Astrocyte of the spinal cord (primary cell): ENCODE results near the gene SLC11A1.

Experiments used
- DNase-seq: peaks from one replicate; pipeline ENCODE4 v3.0.0; 2011; ENCODE audit warnings: low read depth, low spot score
- H3K4me3 ChIP-seq: 2 replicates; pipeline ENCODE4 v1.5.1; 2011; ENCODE audit warnings: low read depth, mild to moderate bottlenecking, low read length, moderate library complexity
- CTCF ChIP-seq: IDR thresholded peaks from 2 replicates; pipeline ENCODE4 v1.5.1; 2012; ENCODE audit warnings: low read depth, mild to moderate bottlenecking, low read length, inconsistent platforms
- in situ Hi-C: cut with HindIII; loops from 2 replicates; pipeline ENCODE4 v1.10.0; 2017; ENCODE audit warnings: low sequenced_read_pairs

Gene SLC11A1

GRCh38 chr2:218371983-218372350, 10.1 kb upstream of the SLC11A1 start:
- TF ChIP-seq CTCF = no peak
- no peak overlapping the region for H3K4me3 ChIP-seq
- no peak for DNase-seq
- in situ Hi-C loops = no loop called here

DNA sequence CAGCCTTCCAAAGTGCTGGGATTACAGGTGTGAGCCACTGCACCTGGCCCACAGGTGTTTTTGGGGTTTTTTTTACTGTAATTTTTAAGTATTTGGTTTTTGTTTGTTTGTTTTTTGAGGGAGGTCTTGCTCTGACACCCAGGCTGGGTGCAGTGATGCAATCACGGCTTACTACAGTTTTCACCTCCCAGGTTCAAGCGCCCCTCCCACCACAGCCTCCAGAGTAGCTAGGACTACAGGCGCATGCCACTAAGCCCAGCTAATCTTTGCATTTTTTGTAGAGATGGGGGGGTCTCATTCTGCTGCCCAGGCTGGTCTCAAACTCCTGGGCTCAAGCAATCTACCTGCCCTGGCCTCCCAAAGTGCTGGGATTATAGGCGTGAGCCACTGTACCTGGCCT, 7.3 kb upstream of the SLC11A1 start:
- in situ Hi-C loops = no loop called here
- no peak for TF ChIP-seq CTCF
- no peak overlapping the region for H3K4me3 ChIP-seq
- no peak for DNase-seq

- no peak for TF ChIP-seq CTCF
- no peak for DNase-seq
- in situ Hi-C loops = no loop called here
Observed at GRCh38 chr2:218375212-218375611, 6.9 kb upstream of the SLC11A1 start.

DNA sequence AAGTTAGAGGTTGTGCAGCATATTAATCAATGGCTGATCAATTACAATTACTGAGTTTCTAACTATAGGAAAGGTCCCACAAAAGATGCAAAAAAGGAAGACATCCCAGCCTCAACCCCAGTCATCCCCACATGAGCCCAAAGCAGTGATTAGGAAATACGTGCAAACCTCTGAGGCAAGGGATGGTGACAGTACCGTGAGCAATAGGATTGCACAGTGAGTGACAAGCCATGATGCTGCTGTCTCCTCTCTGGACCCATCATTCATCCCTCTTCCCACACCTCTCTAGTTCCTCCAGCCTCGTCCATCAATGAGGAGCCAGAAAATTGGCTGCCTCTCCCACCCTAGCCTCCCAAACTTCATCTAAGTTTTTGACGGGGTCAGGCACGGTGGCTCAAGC, 4.0 kb upstream of the SLC11A1 start:
- H3K4me3 ChIP-seq = no peak overlapping the region
- no peak for DNase-seq
- in situ Hi-C loops = no loop called here
- no peak for TF ChIP-seq CTCF

More at GRCh38 chr2:218375212-218375611, 6.9 kb upstream of the SLC11A1 start:
- no peak overlapping the region for H3K4me3 ChIP-seq

DNA sequence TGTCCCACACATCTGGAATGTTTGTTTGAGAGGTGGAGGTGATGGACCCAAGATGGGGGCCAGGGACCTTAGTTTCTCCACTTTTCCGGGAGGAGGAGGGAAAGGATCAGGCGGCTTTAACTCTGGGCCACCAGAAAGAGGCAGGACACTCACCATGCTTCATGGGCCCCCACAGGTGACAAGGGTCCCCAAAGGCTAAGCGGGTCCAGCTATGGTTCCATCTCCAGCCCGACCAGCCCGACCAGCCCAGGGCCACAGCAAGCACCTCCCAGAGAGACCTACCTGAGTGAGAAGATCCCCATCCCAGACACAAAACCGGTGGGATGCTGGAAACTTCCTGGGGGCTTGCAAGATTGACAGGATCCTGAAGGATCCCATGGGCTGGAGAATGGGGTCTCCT, 712 bp downstream of the SLC11A1 start:
- no peak for DNase-seq
- no peak for TF ChIP-seq CTCF
- in situ Hi-C loops = no loop called here
- H3K4me3 ChIP-seq = no peak overlapping the region

- DNase-seq = no peak
- in situ Hi-C loops = no loop called here
- TF ChIP-seq CTCF = no peak
- no peak overlapping the region for H3K4me3 ChIP-seq
Observed at GRCh38 chr2:218383892-218384519, 1.9 kb downstream of the SLC11A1 start.

GRCh38 chr2:218384975-218385374, 2.9 kb downstream of the SLC11A1 start:
- no peak for DNase-seq
- H3K4me3 ChIP-seq = no peak overlapping the region
- in situ Hi-C loops = no loop called here
- no peak for TF ChIP-seq CTCF
